GM18951 (cell line): ENCODE results near the gene GABRR1.
"Not testable (repeated sequence)": the region's sequence is repeated elsewhere in the genome, so short reads cannot be mapped to it uniquely, and the experiment has no call there.

ENCODE experiments used
- POLR2A ChIP-seq: IDR thresholded peaks from 4 replicates; pipeline ENCODE4 v1.6.1; 2011; ENCODE audit warnings: mild to moderate bottlenecking; ENCODE audit not compliant: insufficient read length, insufficient read depth; ENCODE audit errors: extremely low read depth
- in situ Hi-C: fragments of 300-500 bp; cut with MboI; formaldehyde crosslinking; loops from one replicate; pipeline ENCODE4 v1.12.0; 2022; ENCODE audit warnings: low sequenced_read_pairs, mixed read lengths, inconsistent platforms; ENCODE audit not compliant: unreplicated experiment

GABRR1 gene

DNA sequence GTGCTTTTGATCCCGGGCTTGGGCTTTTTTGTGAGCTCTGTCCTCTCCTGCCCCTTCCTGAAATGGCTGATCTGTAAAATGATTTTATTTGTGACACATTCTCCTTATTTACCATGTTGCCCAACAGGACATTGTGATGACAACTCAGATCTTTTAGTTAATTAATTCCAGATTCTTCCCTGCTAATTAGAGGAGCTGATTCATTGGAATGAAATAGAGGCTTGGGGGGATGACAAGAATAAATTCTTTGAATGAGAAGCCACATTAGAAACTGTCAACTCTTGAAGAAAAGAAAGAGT lies 26.1 kb upstream of the GABRR1 start:
- TF ChIP-seq POLR2A: no peak
- in situ Hi-C loops: no loop called here

DNA sequence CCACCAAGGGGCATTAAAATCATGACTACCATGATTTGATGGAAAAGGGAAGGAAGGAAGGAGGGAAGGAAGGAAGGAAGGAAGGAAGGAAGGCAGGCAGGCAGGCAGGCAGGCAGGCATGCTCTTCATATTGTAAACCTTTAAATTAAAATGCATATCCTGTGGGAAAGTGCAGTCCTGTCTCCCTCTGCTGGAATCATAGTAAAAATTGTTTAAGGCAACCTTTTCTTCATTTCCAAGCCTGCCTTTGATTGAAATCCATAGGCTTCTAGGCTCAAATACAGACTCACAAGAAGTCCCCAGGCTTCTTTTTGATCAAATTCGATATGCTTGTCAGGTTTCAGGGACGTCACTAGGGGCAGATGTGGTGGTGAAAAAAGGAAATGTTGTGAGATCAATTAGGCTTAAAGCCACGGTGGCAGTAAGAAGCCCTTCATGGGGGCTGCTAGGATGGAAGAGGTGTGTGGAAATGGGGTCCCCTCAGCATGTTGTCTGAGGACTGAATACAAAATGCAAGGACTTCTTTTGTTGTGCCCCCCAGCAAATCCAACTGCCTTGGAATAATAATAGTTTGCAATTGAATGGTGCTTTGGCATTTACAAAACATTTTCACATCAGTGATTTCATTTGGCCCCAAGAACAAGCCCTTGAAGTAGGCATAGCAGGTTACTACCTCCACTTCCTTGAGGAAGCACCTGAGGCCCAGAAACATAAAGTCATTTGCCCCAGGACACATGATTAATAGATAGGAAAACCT lies 25.6 kb upstream of the GABRR1 start:
- no peak for TF ChIP-seq POLR2A
- in situ Hi-C loops: no loop called here

DNA sequence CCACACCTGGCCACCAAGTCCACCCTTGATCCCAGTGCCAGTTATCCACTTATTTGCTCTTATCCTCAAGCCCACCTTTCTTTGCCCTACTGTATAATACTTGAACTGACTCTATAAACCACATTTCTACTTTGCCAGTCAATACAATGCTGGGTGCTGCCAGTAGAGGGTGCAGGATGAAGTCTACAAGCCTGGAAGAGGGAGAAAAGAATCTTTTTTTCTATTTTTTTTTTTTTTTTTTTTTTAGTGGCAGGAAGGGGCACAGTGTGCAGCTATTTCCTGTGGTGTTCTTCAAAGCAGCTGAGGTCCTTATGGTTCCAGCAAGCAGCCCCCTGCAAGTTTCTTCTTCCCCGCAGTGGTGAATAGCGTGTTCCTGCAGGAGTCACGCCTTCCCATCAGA lies 22.2 kb upstream of the GABRR1 start:
- in situ Hi-C loops: no loop called here
- no peak for TF ChIP-seq POLR2A

DNA sequence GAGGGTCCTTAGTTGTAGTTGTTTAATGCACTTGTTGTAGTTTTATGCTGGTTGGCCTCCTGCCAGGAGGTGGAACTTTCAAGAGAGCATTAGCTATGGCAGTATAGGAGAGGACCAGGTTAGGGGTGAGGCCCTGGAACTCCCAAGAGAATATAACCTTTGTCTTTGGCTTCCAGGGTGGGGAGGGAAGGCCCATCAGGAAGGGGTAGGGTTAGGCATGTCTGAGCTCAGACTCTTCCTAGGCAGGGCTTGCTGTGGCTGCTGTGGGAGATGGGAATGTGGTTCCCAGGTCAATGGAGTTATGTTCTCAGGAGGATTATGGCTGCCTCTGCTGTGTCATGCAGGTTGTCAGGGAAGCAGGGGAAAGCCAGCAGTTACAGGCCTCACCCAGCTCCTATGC lies 20.0 kb upstream of the GABRR1 start:
- in situ Hi-C loops: no loop called here

DNA sequence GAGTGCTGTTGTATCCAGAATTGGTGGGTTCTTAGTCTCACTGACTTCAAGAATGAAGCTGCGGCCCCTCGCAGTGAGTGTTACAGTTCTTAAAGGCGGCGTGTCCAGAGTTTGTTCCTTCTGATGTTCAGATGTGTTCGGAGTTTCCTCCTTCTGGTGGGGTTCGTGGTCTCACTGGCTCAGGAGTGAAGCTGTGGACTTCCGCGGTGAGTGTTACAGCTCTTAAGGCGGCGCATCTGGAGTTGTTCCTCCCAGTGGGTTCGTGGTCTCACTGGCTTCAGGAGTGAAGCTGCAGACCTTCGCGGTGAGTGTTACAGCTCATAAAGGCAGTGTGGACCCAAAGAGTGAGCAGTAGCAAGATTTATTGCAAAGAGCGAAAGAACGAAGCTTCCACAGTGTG lies 16.4 kb upstream of the GABRR1 start:
- in situ Hi-C loops: not testable (repeated sequence)

More for the DNA sequence above, 20.0 kb upstream of the GABRR1 start:
- TF ChIP-seq POLR2A: no peak

DNA sequence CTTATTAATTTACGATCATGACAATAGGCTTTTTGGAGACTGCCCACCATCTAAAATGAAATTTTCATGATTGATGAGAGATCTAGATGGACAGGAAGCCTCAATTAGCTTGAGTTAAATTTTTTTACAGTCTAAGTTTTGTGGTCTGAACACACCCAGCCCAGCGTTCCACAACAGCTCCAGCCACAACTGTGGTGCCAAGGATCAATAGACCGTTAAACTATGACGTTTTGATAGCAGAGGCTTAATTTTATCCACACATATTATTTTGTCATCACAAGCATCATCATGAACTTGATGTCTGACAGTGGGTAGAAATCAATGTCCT lies 5.5 kb upstream of the GABRR1 start:
- in situ Hi-C loops: no loop called here
- no peak for TF ChIP-seq POLR2A

DNA sequence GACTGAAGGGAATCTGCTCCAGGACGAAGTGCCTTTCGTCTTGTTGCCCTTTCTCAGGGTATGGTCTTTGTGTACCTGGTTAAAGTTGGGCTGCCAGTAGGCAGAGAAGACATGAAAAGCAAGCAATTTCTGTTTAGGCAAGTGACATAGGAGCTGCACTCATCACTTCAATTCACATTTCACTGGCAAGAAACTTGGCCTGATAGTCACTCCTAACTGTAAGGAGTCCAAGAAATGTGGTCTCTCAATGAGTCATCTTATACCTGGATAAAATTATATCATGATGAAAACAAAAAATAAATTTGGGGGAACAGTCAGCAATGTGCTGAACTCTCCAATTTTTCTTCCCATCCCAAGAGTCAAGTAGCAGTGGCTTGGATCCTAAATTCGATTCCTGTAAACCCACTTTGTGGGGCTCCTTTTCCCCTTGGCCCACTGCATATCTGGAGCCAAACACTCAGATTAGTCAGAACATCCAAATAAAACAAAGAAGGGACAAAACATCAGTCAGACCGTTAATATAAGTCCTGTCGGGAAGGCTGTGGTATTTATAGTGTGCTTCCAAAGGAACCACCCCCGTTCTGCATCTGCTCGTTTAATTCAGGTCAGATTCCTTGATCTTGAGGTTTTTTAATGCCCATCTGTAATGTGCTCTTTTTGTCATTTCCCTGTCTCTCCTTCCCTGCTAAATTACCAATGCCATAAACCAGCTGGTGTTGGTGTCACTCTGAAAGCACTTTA lies 5.0 kb upstream of the GABRR1 start:
- TF ChIP-seq POLR2A: no peak
- in situ Hi-C loops: no loop called here

DNA sequence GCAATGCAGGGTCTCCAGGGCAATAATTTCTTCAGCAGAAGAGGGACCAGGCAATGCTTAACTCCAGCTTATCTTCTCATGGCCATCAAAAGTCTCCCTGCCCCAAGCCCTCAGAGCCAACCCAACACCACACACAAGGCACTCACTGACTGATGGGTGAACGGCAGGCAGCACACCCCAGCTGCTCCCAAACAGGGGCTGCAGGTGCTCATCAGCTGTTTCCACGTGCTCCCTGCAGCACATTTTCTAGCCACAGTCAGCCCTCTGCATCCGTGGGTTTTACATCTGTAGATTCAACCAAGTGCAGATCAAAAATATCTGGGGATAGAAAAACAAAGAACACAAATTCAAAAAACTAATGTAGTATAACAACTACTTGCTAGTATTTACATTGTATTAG lies 4.0 kb upstream of the GABRR1 start:
- in situ Hi-C loops: no loop called here
- TF ChIP-seq POLR2A: no peak

DNA sequence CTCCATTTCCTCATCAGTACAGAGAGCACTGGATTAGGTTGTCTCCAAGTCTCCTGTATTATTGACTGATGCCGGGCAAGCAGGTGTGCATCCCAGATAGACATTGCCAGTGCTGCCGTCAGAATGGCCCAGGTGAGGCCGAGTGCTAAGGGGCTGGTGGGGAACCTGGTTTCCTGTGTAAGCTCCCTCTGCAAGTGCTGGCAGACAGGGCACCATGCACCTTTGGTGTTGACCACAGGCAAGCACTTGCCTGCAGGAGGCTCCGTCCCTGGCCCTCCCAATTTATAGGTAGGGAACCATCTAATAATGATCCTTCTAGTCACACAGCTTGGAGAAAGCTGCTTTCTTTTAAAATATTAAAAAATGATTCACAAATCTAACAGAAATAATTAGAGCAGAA lies 747 bp downstream of the GABRR1 start:
- in situ Hi-C loops: no loop called here
- TF ChIP-seq POLR2A: no peak

DNA sequence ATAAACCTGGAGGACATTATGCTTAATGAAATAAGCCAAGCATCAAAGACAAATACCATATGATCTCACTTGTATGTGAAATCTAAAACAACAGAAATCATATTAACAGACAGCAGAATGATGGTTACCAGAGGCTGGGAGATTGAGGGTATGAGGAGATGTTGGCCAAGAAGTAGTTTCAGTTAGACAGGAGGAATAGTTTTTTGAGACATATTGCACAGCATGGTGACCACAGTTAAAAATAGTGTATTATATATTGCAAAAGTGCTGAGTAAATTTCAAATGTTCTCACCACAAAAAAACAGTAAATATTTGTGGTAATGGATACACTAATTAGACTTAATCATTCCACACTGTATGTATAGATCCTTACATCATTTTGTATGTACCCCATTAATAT lies 1.8 kb downstream of the GABRR1 start:
- in situ Hi-C loops: no loop called here

DNA sequence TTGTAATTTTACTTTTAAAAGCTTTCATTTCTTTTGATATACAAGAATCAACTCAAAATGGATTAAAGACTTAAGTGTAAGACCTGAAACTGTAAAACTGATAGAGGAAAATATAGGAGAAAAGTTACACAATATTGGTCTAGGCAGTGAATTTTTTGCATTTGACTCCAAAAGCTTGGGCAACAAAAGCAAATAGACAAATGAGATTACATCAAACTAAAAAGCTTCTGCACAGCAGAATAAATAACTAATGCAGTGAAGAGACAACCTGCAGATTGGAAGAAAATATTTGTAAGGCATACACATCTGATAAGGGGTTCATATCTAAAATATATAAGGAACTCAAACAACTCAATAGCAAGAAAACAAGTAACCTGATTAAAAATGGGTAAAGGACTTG lies 3.0 kb downstream of the GABRR1 start:
- no peak for TF ChIP-seq POLR2A
- in situ Hi-C loops: no loop called here

More for the DNA sequence above, 1.8 kb downstream of the GABRR1 start:
- no peak for TF ChIP-seq POLR2A

DNA sequence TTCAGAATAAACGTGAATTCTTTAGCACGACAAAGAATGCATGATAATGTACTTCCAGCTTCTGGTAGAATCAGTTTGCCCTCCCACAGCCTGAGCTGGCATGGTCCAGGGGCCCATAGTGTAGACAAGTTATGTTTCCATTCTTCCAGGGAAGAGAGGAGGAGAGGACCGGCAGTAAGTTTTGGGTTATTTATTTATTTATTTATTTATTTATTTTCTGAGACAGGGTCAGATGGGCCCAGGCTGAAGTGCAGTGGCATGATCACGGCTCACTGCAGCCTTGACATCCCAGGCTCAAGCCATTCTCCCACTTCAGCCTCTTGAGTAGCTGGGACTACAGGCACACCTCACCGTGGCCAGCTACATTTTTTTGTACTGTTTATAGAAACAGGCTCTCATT lies 4.7 kb downstream of the GABRR1 start:
- in situ Hi-C loops: no loop called here
- no peak for TF ChIP-seq POLR2A

DNA sequence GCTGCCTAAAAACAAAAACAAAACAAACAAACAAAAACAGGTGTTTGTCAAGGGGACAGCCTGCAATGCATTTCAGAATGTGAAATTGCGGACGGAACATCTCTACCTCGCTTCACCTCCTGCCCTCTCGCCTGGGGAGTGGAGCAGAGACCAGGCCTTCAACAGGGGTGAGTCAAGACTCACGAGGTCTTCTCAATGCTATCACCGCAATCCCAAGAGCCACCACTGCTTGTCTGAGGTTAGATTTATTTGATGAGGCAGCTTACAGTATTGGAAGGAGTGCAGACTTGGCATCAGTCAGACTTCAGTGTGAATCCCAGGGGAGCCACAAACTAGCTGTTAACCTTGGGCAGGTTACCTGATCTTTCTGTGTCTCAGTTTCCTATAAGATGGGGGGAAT lies 7.7 kb downstream of the GABRR1 start:
- in situ Hi-C loops: no loop called here
- TF ChIP-seq POLR2A: no peak

DNA sequence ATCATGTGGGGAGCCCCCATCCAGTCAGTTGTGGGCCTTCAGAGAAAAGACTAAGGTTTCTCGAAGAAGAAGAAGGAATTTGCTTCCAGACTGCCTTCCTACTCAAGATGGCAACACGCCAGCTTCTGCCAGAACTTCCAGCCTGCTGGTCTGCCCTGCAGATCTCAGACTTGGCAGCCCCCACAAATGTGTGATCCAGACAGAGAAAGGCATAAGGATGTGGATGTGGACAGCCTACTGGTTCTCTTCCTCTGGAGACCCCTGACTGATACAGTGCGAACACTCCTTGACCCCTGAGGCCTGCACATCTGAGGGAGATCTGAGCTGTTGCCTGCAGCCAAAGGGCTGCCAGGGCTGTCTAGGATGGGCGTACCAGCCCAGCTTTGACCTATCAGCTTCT lies 8.6 kb downstream of the GABRR1 start:
- in situ Hi-C loops: no loop called here
- no peak for TF ChIP-seq POLR2A
